Fibroblast of lung (primary cell): ENCODE measurements around the gene IRGQ. TPM values are rescaled to one million over a fixed set of nuclear protein-coding genes. Genes with fewer than 3 reads are reported as not detected.

ENCODE experiments used
- DNase-seq, 2 donors: peaks; one replicate each; pipeline versions ENCODE4 v3.0.0 to v3.0.0-alpha.2; 2010; ENCODE audit warnings: low read depth in 2 of 2
- H2AFZ ChIP-seq: 2 replicates; pipeline ENCODE4 v1.5.1; 2012; ENCODE audit warnings: low read length, control low read depth, inconsistent platforms
- H3K27ac ChIP-seq: 2 replicates; pipeline ENCODE4 v1.5.1; 2011; ENCODE audit warnings: low read length, control low read depth; ENCODE audit not compliant: insufficient read depth
- H3K27me3 ChIP-seq: 2 replicates; pipeline ENCODE4 v1.5.1; 2011; ENCODE audit warnings: mild to moderate bottlenecking, low read length; ENCODE audit not compliant: control insufficient read depth, insufficient read depth
- H3K36me3 ChIP-seq: 2 replicates; pipeline ENCODE4 v1.5.1; 2011; ENCODE audit warnings: low read length; ENCODE audit not compliant: control insufficient read depth, insufficient read depth
- H3K4me1 ChIP-seq: 2 replicates; pipeline ENCODE4 v1.5.1; 2011; ENCODE audit warnings: low read length; ENCODE audit not compliant: control insufficient read depth, insufficient read depth; ENCODE audit errors: extremely low read depth
- H3K4me2 ChIP-seq: 2 replicates; pipeline ENCODE4 v1.5.1; 2011; ENCODE audit warnings: low read length, control low read depth; ENCODE audit not compliant: insufficient read depth; ENCODE audit errors: extremely low read depth
- H3K4me3 ChIP-seq, 4 experiments: fragments of 200-600 bp in 1 of 4; sonication (generic) in 1 of 4; replicated peaks in 1 of 4; 2 replicates each; pipeline ENCODE4 v1.5.1; 2011 to 2016; ENCODE audit warnings: low read length in 4 of 4, low read depth in 3 of 4, mild to moderate bottlenecking in 3 of 4, control low read depth in 2 of 4, inconsistent platforms in 1 of 4, mixed read lengths in 1 of 4; ENCODE audit not compliant: insufficient read depth in 1 of 4; ENCODE audit errors: control extremely low read depth in 1 of 4
- H3K79me2 ChIP-seq: 2 replicates; pipeline ENCODE4 v1.5.1; 2012; ENCODE audit warnings: mild to moderate bottlenecking, low read length, inconsistent platforms; ENCODE audit not compliant: control insufficient read depth, insufficient read depth
- H3K9ac ChIP-seq: 2 replicates; pipeline ENCODE4 v1.5.1; 2011; ENCODE audit warnings: mild to moderate bottlenecking, low read length, control low read depth; ENCODE audit not compliant: insufficient read depth
- H3K9me3 ChIP-seq: 2 replicates; pipeline ENCODE4 v1.5.1; 2012; ENCODE audit warnings: low read depth, low read length; ENCODE audit not compliant: control insufficient read depth, insufficient read depth
- H4K20me1 ChIP-seq: 2 replicates; pipeline ENCODE4 v1.5.1; 2011; ENCODE audit warnings: low read length; ENCODE audit not compliant: control insufficient read depth, insufficient read depth; ENCODE audit errors: extremely low read depth
- CTCF ChIP-seq, 2 donors: IDR thresholded peaks in 1 of 2; conservative IDR thresholded peaks in 1 of 2; 1 replicate in 1 of 2; 2 replicates in 1 of 2; pipeline ENCODE4 v1.5.1; 2011 to 2012; ENCODE audit warnings: low read length in 2 of 2, control low read depth in 1 of 2, inconsistent platforms in 1 of 2, low read depth in 1 of 2, mild to moderate bottlenecking in 1 of 2
- EZH2 ChIP-seq: IDR thresholded peaks from 2 replicates; pipeline ENCODE4 v1.5.1; 2012; ENCODE audit warnings: low read length, control low read depth, mild to moderate bottlenecking; ENCODE audit errors: missing control alignments
- polyA minus RNA-seq: library from RNA; depleted of rRNA, polyadenylated mRNA; stranded (reverse); fragments of >200 nt; gene quantifications from 2 replicates; pipeline ENCODE4 v1.2.3, GENCODE V29; 2011; ENCODE audit warnings: low replicate concordance
- polyA plus RNA-seq, 2 donors: library from polyadenylated mRNA; depleted of rRNA in 1 of 2; stranded (reverse) in 1 of 2; unstranded in 1 of 2; fragments of >200 nt; gene quantifications; 2 replicates each; pipeline ENCODE4 v1.2.1, GENCODE V29; 2011 to 2012; ENCODE audit warnings: missing spikeins in 1 of 2
- total RNA-seq: library from RNA; depleted of rRNA; stranded (reverse); fragments of >200 nt; gene quantifications from 2 replicates; pipeline ENCODE4 v1.2.1, GENCODE V29; 2014

IRGQ gene
- total RNA-seq: 11.6 and 12.2 TPM in 2 replicates
- 11.7 TPM in 2 replicates for polyA plus RNA-seq
- polyA plus RNA-seq (2012): 4.1 and 4.2 TPM in 2 replicates
- polyA minus RNA-seq: 17.7 and 28.5 TPM in 2 replicates

GRCh38 chr19:43595999-43596841 is at the start of gene IRGQ, which contains the start of gene ZNF576:
Gene IRGQ (minus strand): TSS chr19:43596134. CDS start chr19:43595338, 796 bp downstream.
Gene ZNF576 (plus strand): TSS chr19:43596595. CDS start chr19:43597109, 514 bp downstream.
- Histone ChIP-seq H3K27me3 (no peaks in the 10 kb centered on the region), H3K4me2 (peak within 1 kb of the TSS; percentile 99), H3K79me2 (peaks cover 42% of the 10 kb centered on the region), H3K9me3 (no peaks in the 10 kb centered on the region), H3K4me1 (peaks cover 8% of the 10 kb centered on the region), H2AFZ (peak within 1 kb of the TSS; percentile 13), H3K9ac (peak within 1 kb of the TSS; percentile 98), H4K20me1 (no peaks in the 10 kb centered on the region), H3K27ac (peak within 1 kb of the TSS; percentile 97), H3K4me3 (peak within 1 kb of the TSS; percentile 77 to 100 (median 90)), H3K36me3 (peaks cover 25% of the 10 kb centered on the region)
- TF ChIP-seq EZH2: no peak
- TF ChIP-seq CTCF (conservative IDR thresholded peaks at IDR 0.05 in 1 of 2, IDR thresholded peaks at IDR 0.05 in 1 of 2; ENCODE audit: low read depth in 1 of 2, low read length in 2 of 2): no peak
- peak; percentile 96 to 99 for DNase-seq

GRCh38 chr19:43644181-43644580 is 48.2 kb upstream of the IRGQ start:
- no peak overlapping the region for H3K4me2 ChIP-seq
- no peak overlapping the region for H3K9ac ChIP-seq
- H3K27ac ChIP-seq: no peak overlapping the region
- peaks cover 3% of the 10 kb centered on the region for H3K4me1 ChIP-seq
- H4K20me1 ChIP-seq: no peaks in the 10 kb centered on the region
- peaks cover 9% of the 10 kb centered on the region for H3K27me3 ChIP-seq
- TF ChIP-seq EZH2: no peak
- TF ChIP-seq CTCF (conservative IDR thresholded peaks at IDR 0.05 in 1 of 2, IDR thresholded peaks at IDR 0.05 in 1 of 2; ENCODE audit: low read depth in 1 of 2, low read length in 2 of 2): no peak
- no peak overlapping the region for H3K4me3 ChIP-seq
- no peak overlapping the region for H2AFZ ChIP-seq
- no peak for DNase-seq
- no peaks in the 10 kb centered on the region for H3K79me2 ChIP-seq
- H3K36me3 ChIP-seq: peaks cover 7% of the 10 kb centered on the region
- H3K9me3 ChIP-seq: no peaks in the 10 kb centered on the region

GRCh38 chr19:43643326-43643725 is 47.4 kb upstream of the IRGQ start:
- peak in 1 of 2 donors; percentile 29 for DNase-seq

More at GRCh38 chr19:43643326-43643725, 47.4 kb upstream of the IRGQ start:
- H3K9me3 ChIP-seq: no peaks in the 10 kb centered on the region
- no peak overlapping the region for H3K4me3 ChIP-seq
- H4K20me1 ChIP-seq: no peaks in the 10 kb centered on the region
- TF ChIP-seq EZH2 (no peak), CTCF (conservative IDR thresholded peaks at IDR 0.05 in 1 of 2, IDR thresholded peaks at IDR 0.05 in 1 of 2; ENCODE audit: low read depth in 1 of 2, low read length in 2 of 2) (no peak)
- H3K79me2 ChIP-seq: no peaks in the 10 kb centered on the region
- no peak overlapping the region for H2AFZ ChIP-seq
- H3K4me1 ChIP-seq: peaks cover 3% of the 10 kb centered on the region
- H3K27ac ChIP-seq: no peak overlapping the region
- peaks cover 17% of the 10 kb centered on the region for H3K27me3 ChIP-seq
- no peak overlapping the region for H3K4me2 ChIP-seq
- H3K9ac ChIP-seq: no peak overlapping the region
- H3K36me3 ChIP-seq: peaks cover 4% of the 10 kb centered on the region
